HG02571 (cell line): ENCODE results near the gene MFAP4.

Experiments used
- ATAC-seq: cut with Tn5 transposase; IDR thresholded peaks from one replicate; pipeline ENCODE4 v1.9.1; 2021; ENCODE audit warnings: mild to moderate bottlenecking, moderate library complexity; ENCODE audit not compliant: unreplicated experiment

Gene MFAP4

DNA sequence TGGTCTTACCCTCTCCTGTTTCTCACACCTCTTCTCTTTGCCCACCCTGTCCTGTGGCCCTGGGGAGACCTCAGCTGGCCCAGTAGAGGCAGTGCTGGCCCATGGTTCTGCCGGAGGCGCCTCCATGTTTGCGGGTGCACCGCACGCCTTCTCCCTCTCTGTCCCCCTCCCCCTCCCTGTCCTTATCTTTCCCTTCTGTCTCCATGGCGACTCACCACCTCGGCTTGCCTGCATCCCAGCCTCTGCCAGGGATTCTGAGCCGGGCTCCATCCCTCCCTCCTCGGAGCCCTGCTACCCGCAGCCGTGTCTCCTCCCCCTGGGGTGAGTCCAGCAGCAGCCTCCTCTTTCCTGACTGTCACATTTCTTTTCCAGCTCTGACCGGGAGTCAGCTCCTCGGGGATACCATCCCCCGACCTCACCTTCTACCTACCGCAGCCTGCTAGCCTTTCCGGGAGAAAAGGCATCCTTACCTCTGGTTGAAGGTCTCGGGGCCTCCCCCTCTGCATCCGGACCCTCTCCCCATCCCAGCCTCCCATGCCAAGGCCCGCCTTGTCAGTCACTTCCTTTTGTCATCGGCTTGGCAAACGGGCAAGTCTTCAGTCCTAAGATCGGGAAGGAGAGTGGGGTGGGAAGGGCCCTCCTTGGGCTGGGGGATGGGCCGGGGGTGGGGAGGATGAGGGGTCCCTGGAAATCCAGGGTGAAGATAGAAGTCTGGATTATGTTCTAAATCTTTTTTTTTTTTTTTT, 24.1 kb upstream of the MFAP4 start, which contains the start of gene RNF112:
Gene RNF112 (plus strand): TSS at position 358 of the 746 bp plus-strand sequence. CDS start 177 bp downstream, at position 535.
- no peak for ATAC-seq

DNA sequence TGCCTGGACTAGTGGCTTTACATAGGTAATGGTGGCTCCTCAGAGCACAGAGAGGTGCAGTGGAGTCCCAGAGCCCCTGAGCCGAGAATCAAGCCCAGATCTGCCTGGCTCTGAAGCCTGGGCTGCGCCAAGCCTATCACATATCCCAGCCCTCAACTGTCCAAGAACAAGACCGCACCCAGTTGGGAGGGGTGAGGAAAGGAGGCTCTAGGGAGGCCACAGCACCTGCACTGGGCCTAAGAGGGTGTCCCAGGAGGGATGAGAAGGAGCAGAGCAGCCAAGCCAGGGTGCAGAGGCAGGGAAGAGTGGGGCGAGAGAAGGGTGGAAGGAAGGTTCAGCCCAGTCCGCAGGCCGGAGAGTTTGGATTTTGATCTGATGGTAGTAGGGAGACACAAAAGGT, 23.1 kb upstream of the MFAP4 start:
- ATAC-seq = no peak

DNA sequence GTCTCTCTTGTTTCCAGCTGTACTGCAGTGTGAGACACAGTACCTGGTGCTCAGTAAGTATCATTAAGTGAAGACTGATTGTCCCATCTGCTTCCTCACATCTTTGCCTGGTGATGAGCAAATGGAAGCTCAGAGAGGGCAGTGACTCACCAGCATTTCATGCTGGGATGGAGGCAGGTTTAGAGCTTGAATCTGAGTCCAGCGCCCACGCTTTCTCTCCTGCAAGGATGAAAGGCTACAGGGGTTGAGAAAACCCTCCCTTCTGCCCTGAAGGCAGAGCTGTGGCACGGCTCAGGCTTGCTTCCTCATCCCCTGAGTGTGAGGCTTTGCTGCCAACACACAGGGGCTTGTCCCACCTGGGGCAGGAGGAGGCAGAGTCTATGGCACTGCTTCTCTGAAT, 22.5 kb upstream of the MFAP4 start:
- no peak for ATAC-seq

DNA sequence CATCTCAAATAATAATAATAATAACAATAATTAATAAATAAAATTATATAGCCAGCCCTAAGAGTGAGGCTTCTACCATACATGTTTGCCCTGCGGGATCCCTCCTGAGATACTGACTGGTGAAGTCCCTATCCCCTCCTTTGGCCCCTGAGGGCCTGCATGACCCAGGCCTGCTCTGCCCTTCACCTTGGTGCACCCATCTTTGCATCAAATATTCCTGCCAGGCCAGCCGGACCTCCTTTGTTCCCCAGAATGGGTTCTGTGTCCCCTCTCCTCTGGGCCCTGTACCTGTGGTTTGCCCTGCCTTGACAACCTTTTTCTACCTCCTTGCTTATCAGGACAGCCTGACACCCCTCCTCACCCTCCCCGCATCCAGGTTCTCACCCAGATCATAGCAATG, 22.1 kb upstream of the MFAP4 start:
- no peak for ATAC-seq

DNA sequence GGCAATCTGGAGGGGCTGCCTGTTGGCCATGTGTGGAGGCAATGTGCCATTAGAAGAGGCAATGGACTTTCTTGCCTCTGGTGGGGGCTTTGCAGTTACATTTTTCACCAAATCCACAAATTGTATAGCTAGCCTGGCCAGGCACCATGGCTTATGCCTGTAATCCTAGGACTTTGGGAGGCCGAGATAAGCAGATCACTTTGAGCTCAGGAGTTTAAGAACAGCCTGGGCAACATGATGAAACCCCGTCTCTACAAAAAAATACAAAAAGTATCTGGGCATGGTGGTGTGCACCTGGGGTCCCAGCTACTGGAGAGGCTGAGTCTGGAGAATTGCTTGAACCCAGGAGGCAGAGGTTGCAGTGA, 21.3 kb upstream of the MFAP4 start:
- no peak for ATAC-seq

DNA sequence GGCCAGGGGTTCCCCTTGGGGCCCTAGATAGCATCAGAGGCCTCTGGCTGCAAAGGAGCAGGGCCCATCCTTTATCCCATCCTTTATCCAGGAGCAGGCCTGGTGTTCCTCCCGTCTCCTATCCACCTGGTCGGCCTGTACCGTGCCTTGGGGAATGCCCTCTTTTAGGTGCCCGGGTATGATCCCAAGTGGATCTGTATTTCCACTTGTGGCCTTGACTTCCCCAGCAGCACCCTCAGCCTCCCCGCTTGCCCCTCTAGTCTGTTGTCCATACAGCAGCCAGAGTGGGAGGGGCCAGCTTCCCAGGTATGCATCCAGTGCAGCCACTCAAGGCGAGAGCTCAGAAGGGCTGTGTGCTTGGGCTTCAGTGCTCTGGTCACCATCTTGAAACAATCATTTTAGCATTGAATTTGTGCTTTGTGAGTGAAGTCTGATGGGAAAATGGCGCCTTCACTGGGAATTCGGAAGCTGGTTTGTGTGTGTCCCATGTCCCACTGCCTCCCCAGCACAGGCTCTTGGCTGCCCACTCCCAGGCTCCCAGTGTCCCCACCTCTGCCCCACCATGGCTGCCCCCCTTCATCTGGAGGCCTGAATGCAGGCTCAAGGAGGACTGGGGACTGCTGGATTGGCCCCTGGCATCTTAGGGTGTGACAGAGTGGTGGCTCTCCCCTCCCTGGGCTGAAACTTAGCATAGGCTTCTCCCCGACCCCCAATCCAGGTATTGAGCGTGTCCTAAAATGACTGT, 20.8 kb upstream of the MFAP4 start:
- no peak for ATAC-seq

DNA sequence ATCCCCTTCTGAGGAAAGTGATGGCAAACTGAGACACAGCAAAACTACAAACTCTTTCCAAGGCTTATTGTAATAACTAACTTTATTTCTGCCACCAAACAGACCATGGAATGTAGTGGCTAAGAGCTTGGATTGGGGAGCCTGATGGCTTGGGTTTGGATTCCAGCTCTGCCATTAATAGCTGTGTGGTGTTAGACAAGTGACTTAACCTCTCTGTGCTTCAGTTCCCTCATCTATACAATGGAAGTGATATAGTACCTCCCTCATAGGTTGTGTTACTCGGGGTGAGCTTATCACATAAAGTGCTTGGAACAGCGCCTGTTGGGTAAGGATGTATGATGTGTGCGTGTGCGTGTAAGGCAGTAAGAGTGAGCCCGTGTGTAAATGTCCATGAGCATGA, 18.1 kb upstream of the MFAP4 start:
- ATAC-seq = no peak

DNA sequence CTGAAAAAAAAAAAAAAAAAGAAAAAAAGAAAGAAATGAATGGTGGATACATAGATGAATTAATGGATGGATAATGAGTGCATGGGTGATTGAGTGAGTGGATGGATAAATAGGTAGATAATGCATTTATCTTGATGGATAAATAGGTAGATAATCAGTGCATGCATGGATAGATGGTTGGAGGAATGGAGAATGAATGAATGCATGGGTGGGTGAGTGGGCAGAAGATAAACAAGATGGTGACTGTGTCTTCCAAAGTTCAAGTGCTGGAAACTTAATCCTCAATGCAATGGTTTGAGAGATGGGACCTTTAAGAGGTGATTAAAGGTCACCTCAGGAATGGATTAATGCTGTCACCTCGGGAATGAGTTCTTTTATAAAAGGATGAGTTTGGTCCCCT, 17.3 kb upstream of the MFAP4 start:
- no peak for ATAC-seq

DNA sequence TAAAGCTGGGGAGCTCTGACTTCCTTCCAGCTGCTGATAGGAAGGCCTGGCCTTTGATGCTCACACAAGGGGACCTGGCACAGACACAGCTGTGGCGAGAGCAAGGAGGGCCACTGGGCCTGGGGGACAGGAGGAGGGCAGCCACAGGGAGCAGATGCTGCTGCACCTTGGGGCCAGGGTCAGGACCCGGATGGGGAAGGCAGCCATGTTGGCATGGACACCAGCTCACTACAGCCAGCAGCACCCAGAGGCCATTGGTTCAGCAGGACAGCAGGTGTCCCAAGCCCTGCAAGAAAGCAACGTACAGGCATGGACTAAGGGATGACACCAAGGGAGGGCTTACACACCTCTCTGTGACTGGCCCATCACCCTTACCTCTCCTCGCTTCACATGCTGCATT, 16.0 kb upstream of the MFAP4 start:
- no peak for ATAC-seq

DNA sequence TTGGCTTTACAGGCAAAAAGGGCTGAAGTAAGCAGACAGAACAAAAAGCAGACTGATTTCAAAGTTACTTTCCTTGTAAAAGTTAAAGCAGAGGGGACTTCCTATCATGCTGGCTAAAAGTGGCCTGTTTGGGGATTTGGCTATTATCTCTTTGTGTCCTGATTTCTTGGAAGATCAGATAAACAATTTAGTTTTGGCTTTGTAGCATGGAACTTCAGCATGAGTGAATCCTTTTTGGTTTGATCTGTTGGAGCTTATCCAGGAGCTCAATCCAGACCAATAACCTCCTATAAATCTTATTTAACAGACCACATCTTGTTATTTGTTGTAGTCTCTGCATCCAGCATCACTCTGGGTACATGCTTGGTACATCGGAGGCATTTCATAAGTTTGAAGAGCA, 15.2 kb upstream of the MFAP4 start:
- no peak for ATAC-seq

DNA sequence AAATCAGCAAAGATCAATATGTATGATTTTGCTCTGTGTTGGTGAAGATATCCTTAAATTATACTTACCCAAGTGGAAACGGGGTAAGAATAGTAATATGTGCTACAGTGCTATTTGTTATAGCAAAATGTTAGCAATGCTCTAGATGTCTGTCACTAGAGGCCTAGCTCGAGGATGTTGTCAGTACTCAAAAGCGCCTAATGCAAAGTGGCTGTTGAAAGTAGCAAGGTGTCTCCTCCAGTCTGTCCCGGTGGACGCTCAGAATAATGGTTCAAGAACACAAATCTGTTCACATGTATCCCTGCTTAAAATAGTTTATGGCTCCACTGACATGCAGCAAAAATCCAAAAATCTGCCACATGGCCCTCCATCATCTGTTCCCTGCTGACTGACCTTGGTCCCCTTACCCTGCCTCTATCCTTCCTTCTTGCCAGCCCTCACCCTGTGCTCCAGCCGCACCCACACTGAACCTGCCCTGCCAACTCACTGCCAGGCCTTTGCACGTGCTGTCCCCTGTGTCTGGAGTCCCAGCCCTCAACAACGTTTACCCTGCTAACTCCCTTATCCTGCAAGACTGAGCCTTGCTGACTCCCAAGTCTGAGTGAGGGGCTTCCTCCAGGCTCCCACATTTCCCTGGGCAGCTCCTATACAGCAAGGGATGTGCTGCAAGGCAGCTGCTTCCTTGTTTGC, 14.5 kb upstream of the MFAP4 start:
- no peak for ATAC-seq

DNA sequence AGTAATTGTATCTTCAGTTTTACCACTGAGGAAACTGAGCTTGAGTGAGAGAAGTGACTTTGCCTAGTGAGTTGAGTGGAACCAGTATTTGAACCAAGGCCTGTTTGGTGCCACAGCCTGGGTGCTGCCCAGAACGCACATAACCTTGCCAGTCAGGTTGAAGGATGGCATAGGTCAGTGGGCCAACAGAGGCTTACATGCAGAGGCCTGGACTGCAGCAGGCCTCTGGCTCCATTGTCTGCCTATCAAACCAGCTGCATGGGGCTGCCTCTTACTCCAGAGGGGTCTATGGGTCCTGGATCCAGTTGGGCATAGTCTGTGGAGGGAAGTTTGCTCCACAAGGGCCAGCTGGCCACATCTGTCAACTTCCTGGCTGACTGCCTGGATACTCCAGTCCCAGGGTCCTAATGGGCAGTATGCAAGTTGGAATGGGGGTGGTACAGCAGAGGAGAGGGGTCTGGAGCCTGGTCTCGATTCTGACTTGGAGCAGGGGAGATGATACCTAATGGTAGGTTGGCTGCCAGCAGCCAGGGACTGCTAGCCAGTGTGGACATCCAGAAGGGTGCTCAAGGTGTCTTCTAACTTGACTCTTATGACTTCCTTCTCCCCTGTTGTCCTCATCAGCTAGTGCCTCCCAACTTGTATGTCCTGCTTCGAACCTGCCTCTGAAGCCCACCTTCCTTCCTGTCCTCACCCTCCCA, 12.9 kb upstream of the MFAP4 start:
- no peak for ATAC-seq

DNA sequence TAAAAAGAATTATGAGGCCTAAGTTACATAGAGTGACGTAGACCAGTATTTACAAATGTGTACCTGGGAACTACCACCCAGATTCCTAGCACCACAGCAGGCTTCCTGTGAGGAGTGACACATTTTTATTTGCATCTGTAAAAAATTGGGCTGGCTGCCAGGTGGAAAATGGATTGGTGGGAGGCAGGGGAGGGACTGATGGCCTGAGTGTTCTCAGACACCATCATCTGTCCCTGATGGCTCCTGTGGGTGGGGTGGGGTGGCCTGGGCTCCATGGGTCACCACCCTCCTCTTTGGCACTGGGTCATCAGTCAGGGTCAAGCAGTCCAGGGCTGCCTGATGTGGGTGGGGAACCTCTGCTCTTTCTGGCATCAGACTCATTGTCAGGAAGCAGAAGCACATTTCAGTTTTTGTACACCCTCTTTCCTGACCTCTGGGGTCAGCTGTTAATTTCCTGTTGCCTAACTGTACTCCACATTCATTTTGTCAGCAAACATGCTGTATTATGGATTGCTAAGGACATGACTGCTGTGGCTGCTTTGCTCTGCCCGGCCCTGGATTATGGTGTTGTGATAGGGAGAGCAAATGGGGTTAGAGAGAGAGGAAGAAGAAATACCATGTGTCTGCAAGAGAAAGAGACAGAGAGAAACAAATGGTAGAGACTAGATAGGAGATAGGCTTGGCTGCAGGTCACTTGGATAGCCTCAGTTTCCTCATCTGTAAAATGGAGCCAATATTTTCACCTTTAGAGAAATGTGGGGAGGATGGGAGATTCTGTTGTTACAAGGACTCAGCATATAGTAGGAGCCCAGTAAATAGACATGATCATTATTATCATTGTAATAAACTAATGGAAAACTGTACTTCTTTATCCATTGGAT, 11.6 kb upstream of the MFAP4 start:
- ATAC-seq = no peak

DNA sequence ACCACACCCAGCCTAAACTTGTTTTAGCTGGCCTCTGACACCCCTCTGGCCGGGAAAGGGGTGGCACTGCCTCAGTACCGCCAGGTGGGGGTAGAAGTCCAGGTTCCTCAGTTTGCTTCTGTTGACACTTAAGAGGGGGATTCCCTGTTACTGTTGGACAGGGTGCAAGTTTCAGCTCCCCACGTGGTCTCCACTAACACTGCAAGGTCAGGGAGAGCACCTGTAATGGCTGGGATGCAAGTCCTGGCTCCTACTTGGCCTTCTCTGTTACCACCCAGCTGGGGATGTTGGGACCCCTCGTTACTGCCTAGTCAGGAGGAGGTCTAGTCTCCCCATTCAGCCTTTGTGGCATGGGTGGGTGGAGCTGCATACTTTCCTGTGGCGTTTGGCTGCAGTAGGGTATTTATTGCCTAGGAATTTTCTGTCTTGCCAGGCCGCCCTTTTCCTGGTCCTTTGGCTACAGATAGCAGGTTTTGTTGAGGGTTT, 10.6 kb upstream of the MFAP4 start:
- no peak for ATAC-seq

DNA sequence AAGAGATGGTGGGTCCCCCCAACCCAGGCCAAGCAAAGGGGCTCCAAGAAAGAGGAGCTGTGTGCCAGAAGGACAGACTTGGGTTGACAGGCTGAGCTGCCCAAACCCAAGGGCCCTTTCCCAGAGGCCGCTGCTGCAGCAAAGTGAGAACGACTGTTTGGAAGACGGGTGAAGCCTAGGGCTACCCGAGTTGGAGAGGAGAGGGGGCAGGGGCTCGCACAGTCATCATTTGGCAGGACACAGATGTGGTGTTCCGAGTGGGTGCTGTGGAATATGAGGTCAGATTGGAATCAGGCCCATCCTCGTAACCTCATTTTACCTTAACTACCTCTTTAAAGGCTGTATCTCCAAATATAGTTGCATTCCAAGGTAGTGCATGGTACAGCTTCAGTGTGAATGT, 5.3 kb upstream of the MFAP4 start:
- no peak for ATAC-seq

DNA sequence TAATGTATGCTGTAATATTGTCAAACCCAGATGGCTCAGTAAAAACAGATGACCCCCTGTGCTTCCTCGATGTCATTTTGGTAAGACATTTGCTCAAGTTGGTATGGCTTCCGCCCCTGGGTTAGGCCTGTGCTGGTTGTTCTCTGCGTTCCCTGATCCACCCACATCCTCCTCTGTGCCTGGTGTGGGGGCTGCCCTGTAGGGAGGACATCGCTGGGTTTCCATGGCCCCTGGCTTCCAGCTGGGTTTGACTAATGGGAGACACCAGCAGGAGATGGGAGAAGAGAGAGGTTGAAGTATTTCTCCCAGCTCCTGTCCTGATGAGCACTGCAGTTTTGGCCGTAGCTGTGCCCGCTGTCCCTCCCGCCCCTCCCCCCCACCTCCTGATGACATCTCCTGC, 4.4 kb upstream of the MFAP4 start:
- no peak for ATAC-seq

DNA sequence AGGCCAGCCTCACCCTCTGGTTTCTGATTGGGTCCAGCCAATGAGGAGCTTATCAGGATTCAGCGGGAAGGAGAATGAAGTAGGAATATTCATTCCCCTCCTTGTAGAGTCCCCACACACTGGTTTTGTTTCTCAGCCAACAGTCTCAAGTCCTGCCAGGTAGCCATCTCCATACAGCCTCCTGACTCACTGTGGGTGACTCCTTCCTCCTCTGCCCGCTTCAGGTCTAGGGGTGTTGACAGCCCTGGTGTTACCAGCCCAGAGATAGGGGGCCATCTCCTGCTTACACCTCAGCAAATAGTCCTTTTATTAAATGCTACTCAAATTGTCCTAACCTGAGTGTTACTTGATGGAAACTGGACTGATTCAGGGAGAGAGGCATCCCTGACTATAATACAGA, 4.0 kb upstream of the MFAP4 start:
- no peak for ATAC-seq

DNA sequence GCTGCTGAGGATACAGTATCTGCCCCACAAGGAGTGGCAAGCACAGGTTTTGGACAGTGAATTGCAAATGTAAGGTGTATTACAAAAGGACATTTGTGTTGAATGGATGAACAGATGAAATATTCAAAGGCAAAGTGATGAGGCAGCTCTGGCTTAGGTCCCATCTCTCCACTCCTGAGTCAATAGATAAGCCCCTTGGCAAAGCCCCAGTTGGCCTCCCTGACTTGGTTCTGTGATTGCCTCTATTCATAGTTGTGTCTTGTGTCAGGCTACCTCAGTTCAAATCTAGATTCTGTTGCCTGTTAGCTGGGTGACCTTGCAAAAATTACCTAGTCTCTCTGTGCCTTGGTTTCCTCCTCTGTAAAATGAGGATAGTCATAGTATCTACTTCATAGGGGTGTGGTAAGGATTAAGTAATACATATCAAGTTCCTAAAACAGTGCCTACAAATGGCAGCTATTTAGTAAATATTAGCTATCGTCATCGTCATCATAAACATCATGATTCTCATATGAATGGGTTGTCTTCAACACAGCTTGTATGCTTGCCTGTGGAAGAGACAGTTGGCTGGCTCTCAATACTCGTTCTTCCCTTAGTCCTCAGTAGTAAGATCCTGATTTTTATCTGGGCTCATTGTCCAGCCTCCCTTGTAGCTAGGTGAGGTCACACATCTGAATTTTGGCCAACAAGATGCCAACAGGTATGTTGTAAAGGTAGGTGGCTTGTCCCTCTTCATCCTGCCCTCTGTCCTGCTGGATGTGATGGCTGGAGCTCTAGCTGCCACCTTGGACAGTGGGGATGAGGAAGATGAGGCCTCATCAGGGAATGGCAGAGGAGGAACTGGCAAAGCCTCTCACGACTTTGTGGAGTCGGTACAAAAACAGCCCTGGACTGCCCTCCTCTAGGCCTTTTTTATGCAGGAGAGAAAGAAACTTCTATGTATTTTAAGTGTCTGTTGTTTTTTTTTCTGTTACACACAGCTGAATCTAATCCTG, 2.1 kb upstream of the MFAP4 start:
- no peak for ATAC-seq

DNA sequence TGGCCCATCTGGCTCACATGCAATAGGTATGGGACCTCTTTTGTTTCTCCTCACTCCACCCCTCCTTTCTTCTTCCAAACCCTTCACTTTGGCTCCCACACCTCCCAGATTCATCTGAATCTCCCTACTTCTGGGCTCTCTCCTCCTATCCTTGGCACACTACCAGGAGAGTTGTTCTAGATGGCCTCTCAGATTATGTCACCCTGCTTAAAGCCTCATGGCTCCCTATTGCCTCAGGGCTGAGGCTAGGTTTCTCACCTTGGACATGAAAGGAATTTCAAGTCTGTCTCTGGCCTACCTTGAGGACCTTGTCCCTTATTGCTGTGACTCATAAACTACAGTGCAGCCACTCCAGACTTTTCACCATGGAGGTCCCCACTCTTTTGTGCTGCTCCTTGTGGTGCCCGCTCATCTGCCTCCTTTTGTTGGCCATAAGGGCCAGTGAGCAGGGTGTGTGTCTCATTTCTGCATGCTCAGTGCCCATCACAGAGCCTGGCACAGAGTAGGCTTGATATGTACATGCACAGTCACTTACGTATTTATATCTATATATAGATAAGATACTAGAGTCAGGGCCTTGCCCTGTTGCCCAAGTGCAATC, 1.0 kb upstream of the MFAP4 start:
- no peak for ATAC-seq
